ENCODE measurements around the gene UBALD2.
"Not testable (repeated sequence)": the region's sequence is repeated elsewhere in the genome, so short reads cannot be mapped to it uniquely, and the experiment has no call there.

The UBALD2 gene

GRCh38 chr17:76252040-76252954 lies 12.9 kb upstream of the UBALD2 start:
- TF ChIP-seq, protein P1, sequence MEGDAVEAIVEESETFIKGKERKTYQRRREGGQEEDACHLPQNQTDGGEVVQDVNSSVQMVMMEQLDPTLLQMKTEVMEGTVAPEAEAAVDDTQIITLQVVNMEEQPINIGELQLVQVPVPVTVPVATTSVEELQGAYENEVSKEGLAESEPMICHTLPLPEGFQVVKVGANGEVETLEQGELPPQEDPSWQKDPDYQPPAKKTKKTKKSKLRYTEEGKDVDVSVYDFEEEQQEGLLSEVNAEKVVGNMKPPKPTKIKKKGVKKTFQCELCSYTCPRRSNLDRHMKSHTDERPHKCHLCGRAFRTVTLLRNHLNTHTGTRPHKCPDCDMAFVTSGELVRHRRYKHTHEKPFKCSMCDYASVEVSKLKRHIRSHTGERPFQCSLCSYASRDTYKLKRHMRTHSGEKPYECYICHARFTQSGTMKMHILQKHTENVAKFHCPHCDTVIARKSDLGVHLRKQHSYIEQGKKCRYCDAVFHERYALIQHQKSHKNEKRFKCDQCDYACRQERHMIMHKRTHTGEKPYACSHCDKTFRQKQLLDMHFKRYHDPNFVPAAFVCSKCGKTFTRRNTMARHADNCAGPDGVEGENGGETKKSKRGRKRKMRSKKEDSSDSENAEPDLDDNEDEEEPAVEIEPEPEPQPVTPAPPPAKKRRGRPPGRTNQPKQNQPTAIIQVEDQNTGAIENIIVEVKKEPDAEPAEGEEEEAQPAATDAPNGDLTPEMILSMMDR (conservative IDR thresholded peaks at IDR 0.05; ENCODE audit: control insufficient read depth, insufficient read depth, low read depth, low read length): no peak
- H3K4me3 ChIP-seq (ENCODE audit: control insufficient read depth, low read depth, low read length): no peak overlapping the region

GRCh38 chr17:76252967-76253766 lies 12.0 kb upstream of the UBALD2 start:
- DNase-seq (ENCODE audit: low read depth): peak; percentile 39
- H3K4me3 ChIP-seq (ENCODE audit: control insufficient read depth, low read depth, low read length): not testable (repeated sequence)

More at GRCh38 chr17:76252040-76252954, 12.9 kb upstream of the UBALD2 start:
- peak; percentile 100 for DNase-seq (ENCODE audit: low read depth)

- DNase-seq (ENCODE audit: low read depth): no peak
- no peak overlapping the region for H3K4me3 ChIP-seq (ENCODE audit: control insufficient read depth, low read depth, low read length)
- TF ChIP-seq, protein P1 (conservative IDR thresholded peaks at IDR 0.05; ENCODE audit: control insufficient read depth, insufficient read depth, low read depth, low read length): no peak
These were observed 11.3 kb upstream of the UBALD2 start for GRCh38 chr17:76253841-76254240.

GRCh38 chr17:76254275-76254674 lies 10.9 kb upstream of the UBALD2 start:
- DNase-seq (ENCODE audit: low read depth): no peak
- H3K4me3 ChIP-seq (ENCODE audit: control insufficient read depth, low read depth, low read length): no peak overlapping the region
- TF ChIP-seq, protein P1 (conservative IDR thresholded peaks at IDR 0.05; ENCODE audit: control insufficient read depth, insufficient read depth, low read depth, low read length): no peak

DNA sequence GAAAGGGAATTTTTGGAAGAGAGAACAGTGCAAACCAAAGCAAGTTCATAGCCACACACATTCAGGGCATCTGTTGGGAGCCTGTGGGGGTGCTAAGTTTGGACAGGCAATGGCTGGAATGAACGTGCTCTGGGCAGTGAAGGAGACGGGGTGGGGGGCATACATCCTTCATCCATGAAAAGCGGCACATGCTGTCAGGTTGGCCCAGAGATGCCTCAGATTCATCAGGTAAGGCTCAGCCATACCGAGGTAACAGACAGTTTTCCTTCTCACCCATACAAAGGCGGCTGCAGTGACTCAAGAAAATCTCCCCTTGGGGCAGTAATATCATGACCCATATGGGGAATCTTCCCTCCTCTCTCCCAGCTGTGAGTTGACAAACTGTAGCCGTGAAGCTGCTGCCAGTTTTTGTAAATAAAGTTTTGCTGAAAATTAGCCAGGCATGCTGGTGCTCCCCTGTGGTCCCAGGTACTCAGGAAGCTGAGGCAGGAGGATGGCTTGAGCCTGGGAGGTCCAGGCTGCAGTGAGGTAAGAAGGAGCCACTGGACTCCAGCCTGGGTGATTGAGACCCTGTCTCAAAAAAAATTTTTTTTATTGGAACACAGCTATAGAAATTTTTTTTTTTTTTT lies 9.2 kb upstream of the UBALD2 start:
- TF ChIP-seq, protein P1 (conservative IDR thresholded peaks at IDR 0.05; ENCODE audit: control insufficient read depth, insufficient read depth, low read depth, low read length): no peak
- DNase-seq (ENCODE audit: low read depth): no peak
- H3K4me3 ChIP-seq (ENCODE audit: control insufficient read depth, low read depth, low read length): no peak overlapping the region

GRCh38 chr17:76256430-76257050 lies 8.6 kb upstream of the UBALD2 start:
- H3K4me3 ChIP-seq (ENCODE audit: control insufficient read depth, low read depth, low read length); DNase-seq (ENCODE audit: low read depth): not testable (repeated sequence)

GRCh38 chr17:76260220-76260619 lies 4.9 kb upstream of the UBALD2 start:
- no peak for DNase-seq (ENCODE audit: low read depth)
- no peak overlapping the region for H3K4me3 ChIP-seq (ENCODE audit: control insufficient read depth, low read depth, low read length)
- TF ChIP-seq, protein P1 (conservative IDR thresholded peaks at IDR 0.05; ENCODE audit: control insufficient read depth, insufficient read depth, low read depth, low read length): no peak

Data from fibroblast of mammary gland (primary cell).